ENCODE data around the gene MTARC2.
A peak's percentile ranks its signal among the peaks of the same experiment; 100 is the strongest.

Gene MTARC2

GRCh38 chr1:220807726-220808125 is 59.6 kb downstream of the MTARC2 start:
- TF ChIP-seq CTCF (conservative IDR thresholded peaks at IDR 0.05): no peak
- no peak for TF ChIP-seq ZFX (IDR thresholded peaks at IDR 0.05)
- H3K27ac ChIP-seq: no peak overlapping the region

GRCh38 chr1:220808345-220809186 is 60.4 kb downstream of the MTARC2 start:
- TF ChIP-seq CTCF (conservative IDR thresholded peaks at IDR 0.05) (no peak), ZFX (IDR thresholded peaks at IDR 0.05) (no peak)
- no peak overlapping the region for H3K27ac ChIP-seq

- H3K27ac ChIP-seq: no peak overlapping the region
- TF ChIP-seq ZFX (IDR thresholded peaks at IDR 0.05): no peak
- no peak for TF ChIP-seq CTCF (conservative IDR thresholded peaks at IDR 0.05)
These were observed 61.0 kb downstream of the MTARC2 start for GRCh38 chr1:220809187-220809550.

- no peak overlapping the region for H3K27ac ChIP-seq
- TF ChIP-seq ZFX (IDR thresholded peaks at IDR 0.05) (no peak), CTCF (conservative IDR thresholded peaks at IDR 0.05) (no peak)
These were observed 61.6 kb downstream of the MTARC2 start for GRCh38 chr1:220809704-220810103.

GRCh38 chr1:220810179-220810653 is 62.1 kb downstream of the MTARC2 start:
- 0 out of 2 replicates have a peak overlapping the region, but pooled peaks have one; percentile 1 for H3K27ac ChIP-seq
- TF ChIP-seq CTCF (conservative IDR thresholded peaks at IDR 0.05): peak; percentile 81
- no peak for TF ChIP-seq ZFX (IDR thresholded peaks at IDR 0.05)

GRCh38 chr1:220810963-220811362 is 62.8 kb downstream of the MTARC2 start:
- no peak for TF ChIP-seq ZFX (IDR thresholded peaks at IDR 0.05)
- TF ChIP-seq CTCF (conservative IDR thresholded peaks at IDR 0.05): no peak
- peak overlapping the region; percentile 1; the same call in 1 of the 2 replicates for H3K27ac ChIP-seq

- H3K27ac ChIP-seq: peak overlapping the region; percentile 59
- TF ChIP-seq CTCF (conservative IDR thresholded peaks at IDR 0.05) (no peak), ZFX (IDR thresholded peaks at IDR 0.05) (no peak)
These were observed 63.6 kb downstream of the MTARC2 start for GRCh38 chr1:220811695-220812094.

Data from C4-2B (cell line).